Right lobe of liver (tissue), 6 donors: ENCODE measurements around the gene RAMP2. TPM values are rescaled to one million over a fixed set of nuclear protein-coding genes. Genes with fewer than 3 reads are reported as not detected.

Experiments
- ATAC-seq, 4 donors: fragments of 200-7000 bp; cut with Tn5 transposase; one replicate each; pipeline ENCODE4 v1.9.1; 2020; ENCODE audit warnings: mild to moderate bottlenecking in 4 of 4, moderate library complexity in 4 of 4
- DNase-seq, 3 donors: peaks; one replicate each; pipeline ENCODE4 v3.0.0-alpha.2; 2020
- H3K27ac ChIP-seq, 3 donors: fragments of 200-600 bp; one replicate each; pipeline ENCODE4 v1.8.0; 2022
- H3K27me3 ChIP-seq, 2 donors: fragments of 200-600 bp; one replicate each; pipeline ENCODE4 v1.8.0; 2022
- H3K36me3 ChIP-seq, 4 donors: fragments of 200-600 bp; sonication (generic) in 1 of 4; one replicate each; pipeline versions ENCODE4 v1.5.1 to v1.8.0; 2017 to 2022; ENCODE audit warnings: control low read depth in 1 of 4
- H3K4me1 ChIP-seq, 4 donors: fragments of 200-600 bp; sonication (generic) in 1 of 4; one replicate each; pipeline versions ENCODE4 v1.5.1 to v1.8.0; 2017 to 2022; ENCODE audit warnings: control low read depth in 1 of 4
- H3K4me3 ChIP-seq, 3 donors: fragments of 200-600 bp; one replicate each; pipeline ENCODE4 v1.8.0; 2022
- H3K9me3 ChIP-seq, 4 donors: fragments of 200-600 bp; sonication (generic) in 1 of 4; one replicate each; pipeline versions ENCODE4 v1.5.1 to v1.8.0; 2017 to 2022; ENCODE audit warnings: control low read depth in 1 of 4
- CTCF ChIP-seq, 4 donors: fragments of 200-600 bp in 3 of 4; fragments of 450-650 bp in 1 of 4; IDR thresholded peaks; one replicate each; pipeline versions ENCODE4 v1.5.1 to v1.8.0; 2016 to 2022; ENCODE audit warnings: antibody characterized with exemption in 4 of 4, mild to moderate bottlenecking in 2 of 4
- POLR2A ChIP-seq: fragments of 450-650 bp; IDR thresholded peaks from one replicate; pipeline ENCODE4 v1.6.1; 2017; ENCODE audit warnings: antibody characterized with exemption, mild to moderate bottlenecking
- WGBS: methylation state at CpG from one replicate; pipeline ENCODE4 v1.1.6; 2018; ENCODE audit warnings: low coverage, low lambda C conversion rate; ENCODE audit not compliant: insufficient coverage; ENCODE audit errors: missing lambda C conversion rate; 5-methylcytosine and 5-hydroxymethylcytosine counted together
- intact Hi-C, 2 donors: fragments of 100-400 bp; cut with DNase I; formaldehyde crosslinking; loops; one replicate each; pipeline versions ENCODE4 v1.11.2 to v1.14.1; 2022
- long read RNA-seq: library from polyadenylated mRNA; unstranded; transcript quantifications from one replicate; pipeline ENCODE4 v2.0.0, GENCODE V29; 2019
- total RNA-seq, 6 experiments: library from RNA; depleted of rRNA in 2 of 6; stranded (reverse); fragments of >200 nt in 2 of 6; fragmentation: NEBNext Ultra II Directional in 3 of 6; extraction: Animal tissue kit (Norgen Biotek cat#: 25700) in 3 of 6; gene quantifications; one replicate each; pipeline versions ENCODE4 v1.1.0 to v1.2.4, GENCODE V29; 2016 to 2023
- donor health status: DM: no; HTN: yes; CAD: no.
- donor health status: DM: no; HTN: no; CAD: no.
- donor health status: DM: no; HTN: no; CAD: no.
- donor health status: DM: no; HTN: yes; CAD: no.
- donor health status: DM: no; HTN: yes; CAD: no.

Gene RAMP2
- total RNA-seq: 1 to 10 TPM; 1.9 to 9.4 (median 4.4) TPM
- long read RNA-seq, partial matches to known transcripts: 1 of 2 reads
- long read RNA-seq, other reads (novel, unspliced or antisense): 0 of 2 reads

- TF ChIP-seq POLR2A (no peak), CTCF (IDR thresholded peaks at IDR 0.05) (no peak)
- WGBS: 18% methylated on average over 14 of the region's 92 CpGs
- intact Hi-C loops: loop anchor here (5.0 to 10.0 kb wide), 2 partner anchors 39 to 46 kb away; no protein-coding TSS in a partner anchor
- Histone ChIP-seq H3K9me3 (no peaks in the 10 kb centered on the region), H3K27me3 (no peaks in the 10 kb centered on the region), H3K36me3 (no peaks in the 10 kb centered on the region), H3K4me1 (peaks cover 0 to 15% (median 0%) of the 10 kb centered on the region in 4 donors), H3K27ac (peak within 1 kb of the TSS; percentile 18 to 59 (median 21)), H3K4me3 (peak within 1 kb of the TSS; percentile 32 to 47 (median 38))
- ATAC-seq: peak; percentile 15 to 57 (median 22)
- peak in 1 of 3 donors; percentile 36 for DNase-seq
Measured at GRCh38 chr17:42760652-42761581, at the start of gene RAMP2. TSS of gene RAMP2 (plus strand) at chr17:42761227. CDS start at chr17:42761262, 35 bp downstream.

GRCh38 chr17:42720996-42721583, 39.9 kb upstream of the RAMP2 start:
- H3K27me3 ChIP-seq: no peaks in the 10 kb centered on the region
- ATAC-seq (peak; percentile 79 to 94 (median 82)), DNase-seq (no peak)
- no peak overlapping the region for H3K4me3 ChIP-seq
- no peaks in the 10 kb centered on the region for H3K4me1 ChIP-seq
- intact Hi-C loops: loop anchor here in 1 of 2 donors (5.0 kb wide), 1 partner anchor 41 kb away; the partner anchor contains the start of gene RAMP2
- no peaks in the 10 kb centered on the region for H3K9me3 ChIP-seq
- WGBS: 14% methylated on average over 2 of the region's 2 CpGs
- TF ChIP-seq POLR2A (no peak), CTCF (IDR thresholded peaks at IDR 0.05) (peak; percentile 59 to 75 (median 70))
- no peak overlapping the region for H3K27ac ChIP-seq
- peaks cover 0 to 89% (median 27%) of the 10 kb centered on the region in 4 donors for H3K36me3 ChIP-seq

GRCh38 chr17:42723636-42724035, 37.4 kb upstream of the RAMP2 start:
- H3K36me3 ChIP-seq: peaks cover 0 to 90% (median 13%) of the 10 kb centered on the region in 4 donors
- H3K27me3 ChIP-seq: no peaks in the 10 kb centered on the region
- H3K4me1 ChIP-seq: no peaks in the 10 kb centered on the region
- H3K27ac ChIP-seq: no peak overlapping the region
- intact Hi-C loops: loop anchor here in 1 of 2 donors (5.0 kb wide), 1 partner anchor 39 kb away; the partner anchor contains the start of gene RAMP2
- no peak overlapping the region for H3K4me3 ChIP-seq
- H3K9me3 ChIP-seq: no peaks in the 10 kb centered on the region
- 67% methylated on average over 3 of the region's 3 CpGs for WGBS
- no peak for ATAC-seq
- TF ChIP-seq POLR2A (no peak), CTCF (IDR thresholded peaks at IDR 0.05) (no peak)
- no peak for DNase-seq

GRCh38 chr17:42725143-42725542, 35.9 kb upstream of the RAMP2 start:
- WGBS: 93% methylated on average over 6 of the region's 6 CpGs
- intact Hi-C loops: no loop called here
- H3K9me3 ChIP-seq: no peaks in the 10 kb centered on the region
- no peak overlapping the region for H3K27ac ChIP-seq
- no peak for ATAC-seq
- no peak overlapping the region for H3K4me3 ChIP-seq
- H3K27me3 ChIP-seq: no peaks in the 10 kb centered on the region
- DNase-seq: no peak
- no peak for TF ChIP-seq POLR2A
- TF ChIP-seq CTCF (IDR thresholded peaks at IDR 0.05): no peak
- peaks cover 0 to 81% (median 4%) of the 10 kb centered on the region in 4 donors for H3K36me3 ChIP-seq
- no peaks in the 10 kb centered on the region for H3K4me1 ChIP-seq
